AG04450 (cell line): ENCODE data around the gene FADS6. TPM values are rescaled to one million over a fixed set of nuclear protein-coding genes. Genes with fewer than 3 reads are reported as not detected.

ENCODE experiments used
- CTCF ChIA-PET: fragments of 300-600, 350-600 bp; formaldehyde crosslinking; extraction: SDS; loops from one replicate; lab custom pipeline; 2022; ENCODE audit warnings: antibody characterized with exemption, inconsistent platforms; lab: Charles Lee
- POLR2A ChIA-PET: fragments of 350-600 bp; formaldehyde crosslinking; extraction: SDS; loops from one replicate; lab custom pipeline; 2021; ENCODE audit warnings: antibody characterized with exemption, inconsistent platforms; lab: Yijun Ruan, JAX
- DNase-seq: peaks from one replicate; pipeline ENCODE4 v3.0.0-alpha.2; 2011; ENCODE audit warnings: low read depth, low spot score
- H3K27ac ChIP-seq: one replicate; pipeline ENCODE4 v1.5.1; 2012; ENCODE audit warnings: low read depth, low read length, control low read depth
- H3K27me3 ChIP-seq: one replicate; pipeline ENCODE4 v1.6.0; 2012; ENCODE audit warnings: low read length; ENCODE audit not compliant: control insufficient read depth, insufficient read depth
- H3K4me3 ChIP-seq: 2 replicates; pipeline ENCODE4 v1.5.1; 2011; ENCODE audit warnings: mild to moderate bottlenecking, low read depth, low read length, control low read depth
- H3K9me3 ChIP-seq: 2 replicates; pipeline ENCODE4 v1.5.1; 2012; ENCODE audit warnings: low read length; ENCODE audit not compliant: control insufficient read depth, insufficient read depth
- polyA plus RNA-seq: library from polyadenylated mRNA; depleted of rRNA; stranded (reverse); fragments of >200 nt; gene quantifications from 2 replicates; pipeline ENCODE4 v1.2.3, GENCODE V29; 2011
- TF ChIP-seq, protein P1 (sequence below): IDR thresholded peaks from 2 replicates; pipeline ENCODE4 v1.5.1; 2011; ENCODE audit warnings: low read depth, low read length, control low read depth, inconsistent platforms

FADS6 gene
- polyA plus RNA-seq, 1 experiment: not detected

DNA sequence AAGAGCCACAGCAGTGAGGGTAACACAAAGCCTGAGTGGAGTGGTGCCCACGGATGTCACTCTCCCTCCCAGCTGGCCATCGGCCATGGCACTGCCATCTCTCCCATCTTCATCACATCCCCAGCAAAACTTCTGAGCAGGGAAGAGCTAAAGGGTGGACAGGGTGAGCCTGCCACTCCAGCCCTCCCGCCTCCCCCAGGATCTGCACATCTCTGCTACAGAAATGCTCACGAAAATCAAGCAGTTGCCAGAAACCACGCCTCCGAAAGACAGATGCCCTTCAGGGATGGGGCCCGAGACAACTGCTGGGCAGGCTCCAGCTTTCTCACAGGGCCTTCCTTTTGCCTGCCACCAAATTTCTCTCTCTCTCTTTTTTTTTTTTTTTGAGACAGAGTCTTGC is 37.3 kb downstream of the FADS6 start:
- ChIA-PET POLR2A (interaction anchor here (2.6 kb wide), 1 partner anchor 17 kb away, joined by 8 read pairs; the partner anchor contains the start of gene FDXR), CTCF (interaction anchor here (1.2 to 5.4 kb wide), 4 partner anchors 9 to 112 kb away, joined by 4 to 41 read pairs (median 6); no protein-coding TSS in a partner anchor)
- Histone ChIP-seq H3K9me3 (peaks cover 5% of the 10 kb centered on the region; the same call in 1 of the 2 replicates), H3K27me3 (peaks cover 78% of the 10 kb centered on the region), H3K4me3 (no peak overlapping the region), H3K27ac (no peak overlapping the region)
- DNase-seq: no peak
- TF ChIP-seq, protein P1, sequence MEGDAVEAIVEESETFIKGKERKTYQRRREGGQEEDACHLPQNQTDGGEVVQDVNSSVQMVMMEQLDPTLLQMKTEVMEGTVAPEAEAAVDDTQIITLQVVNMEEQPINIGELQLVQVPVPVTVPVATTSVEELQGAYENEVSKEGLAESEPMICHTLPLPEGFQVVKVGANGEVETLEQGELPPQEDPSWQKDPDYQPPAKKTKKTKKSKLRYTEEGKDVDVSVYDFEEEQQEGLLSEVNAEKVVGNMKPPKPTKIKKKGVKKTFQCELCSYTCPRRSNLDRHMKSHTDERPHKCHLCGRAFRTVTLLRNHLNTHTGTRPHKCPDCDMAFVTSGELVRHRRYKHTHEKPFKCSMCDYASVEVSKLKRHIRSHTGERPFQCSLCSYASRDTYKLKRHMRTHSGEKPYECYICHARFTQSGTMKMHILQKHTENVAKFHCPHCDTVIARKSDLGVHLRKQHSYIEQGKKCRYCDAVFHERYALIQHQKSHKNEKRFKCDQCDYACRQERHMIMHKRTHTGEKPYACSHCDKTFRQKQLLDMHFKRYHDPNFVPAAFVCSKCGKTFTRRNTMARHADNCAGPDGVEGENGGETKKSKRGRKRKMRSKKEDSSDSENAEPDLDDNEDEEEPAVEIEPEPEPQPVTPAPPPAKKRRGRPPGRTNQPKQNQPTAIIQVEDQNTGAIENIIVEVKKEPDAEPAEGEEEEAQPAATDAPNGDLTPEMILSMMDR: no peak

DNA sequence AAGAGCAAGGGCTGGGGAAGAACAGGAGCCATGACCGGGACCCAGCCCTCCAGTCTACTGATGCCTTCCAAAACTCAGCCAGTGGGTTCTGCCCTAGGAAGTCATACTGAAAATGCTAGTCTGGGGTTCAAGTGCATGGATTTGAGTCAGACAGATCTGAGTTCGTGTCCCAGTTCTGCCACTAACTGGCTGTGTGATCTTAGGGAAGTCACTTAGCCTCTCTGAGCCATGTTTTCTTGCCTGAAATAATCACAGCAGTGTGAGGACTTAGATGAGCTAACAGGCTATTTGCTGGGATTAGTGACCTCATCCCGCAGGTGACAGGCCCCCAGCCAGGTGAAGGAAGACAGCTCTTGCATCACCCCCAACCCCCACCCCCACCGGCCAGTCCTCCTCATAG is 38.1 kb downstream of the FADS6 start:
- TF ChIP-seq, protein P1: no peak
- POLR2A ChIA-PET: no interaction called here
- H3K27me3 ChIP-seq: peaks cover 77% of the 10 kb centered on the region
- no peak for DNase-seq
- H3K4me3 ChIP-seq: no peak overlapping the region
- CTCF ChIA-PET: interaction anchor here (1.2 to 5.4 kb wide), 3 partner anchors 10 to 64 kb away, joined by 4 to 41 read pairs (median 5); no protein-coding TSS in a partner anchor
- H3K9me3 ChIP-seq: peaks cover 5% of the 10 kb centered on the region; the same call in 1 of the 2 replicates
- no peak overlapping the region for H3K27ac ChIP-seq

DNA sequence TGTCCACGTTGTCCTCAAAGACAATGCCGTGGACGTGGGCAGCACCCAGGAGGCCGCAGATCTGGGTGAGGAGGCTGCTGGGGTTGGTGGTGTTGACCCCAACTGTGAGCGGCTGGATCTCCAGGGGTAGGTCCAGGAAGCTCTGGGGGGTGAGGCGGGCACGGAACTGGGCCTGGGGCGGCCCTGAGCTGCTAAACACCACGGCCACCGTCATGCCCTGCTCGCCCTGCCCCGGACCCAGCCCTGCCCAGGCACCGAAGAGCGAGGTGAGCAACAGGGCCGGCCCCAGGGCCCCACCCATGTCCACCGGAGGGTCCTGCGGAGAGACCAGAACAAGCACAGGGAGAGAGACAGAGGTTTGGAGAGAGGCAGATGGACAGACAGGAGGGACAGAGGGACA is 38.6 kb downstream of the FADS6 start:
- no peak for DNase-seq
- Histone ChIP-seq H3K27ac (no peak overlapping the region), H3K9me3 (peaks cover 5% of the 10 kb centered on the region; the same call in 1 of the 2 replicates), H3K27me3 (peaks cover 75% of the 10 kb centered on the region), H3K4me3 (no peak overlapping the region)
- TF ChIP-seq, protein P1: no peak
- ChIA-PET CTCF (interaction anchor here (1.7 to 5.4 kb wide), 2 partner anchors 11 to 64 kb away, joined by 5 to 41 read pairs; no protein-coding TSS in a partner anchor), POLR2A (no interaction called here)

DNA sequence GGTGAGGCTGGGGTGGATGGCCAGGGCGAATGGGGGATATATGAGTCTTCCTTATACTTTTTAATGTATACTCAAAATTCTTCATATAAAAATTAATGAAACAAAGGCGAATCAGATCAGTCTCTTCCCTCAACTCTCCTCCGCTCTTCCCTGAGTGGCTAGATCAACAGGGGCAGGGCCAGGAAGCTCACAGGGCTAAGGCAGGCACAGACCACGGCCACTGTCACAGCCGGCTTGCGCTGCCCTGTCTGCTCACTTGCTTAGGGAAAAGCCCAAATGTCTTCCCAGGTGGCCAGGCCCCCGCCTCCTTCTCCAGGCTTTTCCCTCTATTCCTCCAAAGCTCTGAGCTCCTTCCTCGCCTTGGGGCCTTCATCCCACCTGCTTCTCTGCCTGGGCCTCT is 39.8 kb downstream of the FADS6 start:
- H3K9me3 ChIP-seq: peaks cover 5% of the 10 kb centered on the region; the same call in 1 of the 2 replicates
- ChIA-PET CTCF (interaction anchor here (1.1 to 2.4 kb wide), 4 partner anchors 8 to 62 kb away, joined by 4 to 11 read pairs (median 5); no protein-coding TSS in a partner anchor), POLR2A (interaction anchor here (1.1 kb wide), 1 partner anchor 20 kb away, joined by 4 read pairs; the partner anchor contains the start of gene FDXR)
- peaks cover 66% of the 10 kb centered on the region for H3K27me3 ChIP-seq
- no peak overlapping the region for H3K4me3 ChIP-seq
- TF ChIP-seq, protein P1: no peak
- H3K27ac ChIP-seq: no peak overlapping the region
- DNase-seq: no peak

DNA sequence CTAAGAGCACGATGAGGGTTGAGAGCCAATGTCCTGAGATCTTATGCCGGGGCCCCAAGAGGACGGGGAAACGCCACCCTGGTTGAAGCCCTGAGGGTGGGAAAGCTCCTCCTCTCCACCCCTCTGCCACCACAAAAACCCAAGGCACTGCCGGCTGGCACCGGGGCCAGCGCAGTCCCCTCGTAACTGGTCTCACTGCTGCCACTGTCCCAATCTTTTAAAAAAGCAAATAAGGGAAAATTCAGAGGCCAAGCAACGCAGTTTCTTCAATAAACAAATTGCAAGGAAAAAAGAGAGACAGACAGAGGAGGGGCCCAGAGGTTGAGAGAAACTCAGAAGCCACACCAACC is 40.4 kb downstream of the FADS6 start:
- DNase-seq: no peak
- peaks cover 5% of the 10 kb centered on the region; the same call in 1 of the 2 replicates for H3K9me3 ChIP-seq
- TF ChIP-seq, protein P1: no peak
- ChIA-PET CTCF (interaction anchor here (0.9 to 2.4 kb wide), 5 partner anchors 9 to 62 kb away, joined by 3 to 11 read pairs (median 4); no protein-coding TSS in a partner anchor), POLR2A (interaction anchor here (1.0 to 1.5 kb wide), 3 partner anchors 10 to 20 kb away, joined by 3 read pairs; no protein-coding TSS in a partner anchor)
- no peak overlapping the region for H3K4me3 ChIP-seq
- H3K27ac ChIP-seq: no peak overlapping the region
- H3K27me3 ChIP-seq: peaks cover 65% of the 10 kb centered on the region
